ENCODE measurements around the gene ATRX.

GRCh38 chrX:77788050-77788449 lies 2.0 kb upstream of the ATRX start:
- no peak for TF ChIP-seq SP1 (IDR thresholded peaks at IDR 0.05)
- TF ChIP-seq TARDBP (IDR thresholded peaks at IDR 0.05): no peak
- no peak for TF ChIP-seq BHLHE40 (IDR thresholded peaks at IDR 0.05; ENCODE audit: borderline replicate concordance)
- no peak for TF ChIP-seq HDGF (IDR thresholded peaks at IDR 0.05; ENCODE audit: borderline replicate concordance)
- no peak for TF ChIP-seq FOXM1 (IDR thresholded peaks at IDR 0.05; ENCODE audit: borderline replicate concordance)
- no peak for TF ChIP-seq ZNF384 (IDR thresholded peaks at IDR 0.05)
- no peak for TF ChIP-seq SUZ12 (IDR thresholded peaks at IDR 0.05)
- no peak for TF ChIP-seq FOXK2 (IDR thresholded peaks at IDR 0.05)

Measured in HEK293T (cell line).